PFSK-1 (cell line): ENCODE measurements around the gene TMEM50B.

ENCODE experiments used
- FOXP2 ChIP-seq: optimal IDR thresholded peaks from 2 replicates; pipeline ENCODE3; 2011; ENCODE audit warnings: borderline replicate concordance, control low read depth, inconsistent platforms; ENCODE audit not compliant: insufficient read depth; ENCODE audit errors: extremely low read length, extremely low read depth
- POLR2AphosphoS5 ChIP-seq: IDR thresholded peaks from 2 replicates; pipeline ENCODE4 v1.6.1; 2012; ENCODE audit warnings: low read depth, mild to moderate bottlenecking, control low read depth, low read length, moderate library complexity
- SIN3A ChIP-seq: IDR thresholded peaks from 2 replicates; pipeline ENCODE4 v1.6.1; 2012; ENCODE audit warnings: mild to moderate bottlenecking, low read length, moderate library complexity, borderline replicate concordance; ENCODE audit not compliant: insufficient read depth
- TAF1 ChIP-seq: IDR thresholded peaks from 2 replicates; pipeline ENCODE4 v1.6.1; 2012; ENCODE audit warnings: low read length, control low read depth, borderline replicate concordance; ENCODE audit not compliant: insufficient read depth
- TF ChIP-seq, protein P1 (sequence below), 2 experiments: IDR thresholded peaks; 2 replicates each; pipeline versions ENCODE4 v1.6.1 to v1.8.0; 2011 to 2012; ENCODE audit warnings: low read depth in 2 of 2, low read length in 2 of 2, control low read depth in 1 of 2, inconsistent platforms in 1 of 2, mild to moderate bottlenecking in 1 of 2, moderate library complexity in 1 of 2; ENCODE audit not compliant: insufficient read depth in 1 of 2

The TMEM50B gene

DNA sequence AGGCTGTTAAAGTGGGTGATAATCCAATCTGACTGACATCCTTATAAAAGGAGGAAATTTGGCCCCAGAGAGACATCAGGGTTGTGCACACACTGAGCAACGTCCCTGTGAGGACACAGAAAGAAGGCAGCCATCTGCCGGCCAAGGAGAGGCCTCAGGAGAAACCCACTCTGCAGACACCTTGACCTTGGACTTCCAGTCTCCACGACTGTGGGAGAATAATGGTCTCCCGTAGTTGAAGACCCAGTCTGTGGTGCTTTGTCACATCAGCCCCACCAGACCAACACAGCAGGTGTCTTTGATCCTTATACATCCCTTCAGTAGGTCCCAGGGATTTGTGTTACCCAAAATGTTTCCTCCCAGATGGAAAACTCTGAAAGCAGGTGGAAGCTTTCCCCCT, 16.0 kb upstream of the TMEM50B start:
- TF ChIP-seq, protein P1, sequence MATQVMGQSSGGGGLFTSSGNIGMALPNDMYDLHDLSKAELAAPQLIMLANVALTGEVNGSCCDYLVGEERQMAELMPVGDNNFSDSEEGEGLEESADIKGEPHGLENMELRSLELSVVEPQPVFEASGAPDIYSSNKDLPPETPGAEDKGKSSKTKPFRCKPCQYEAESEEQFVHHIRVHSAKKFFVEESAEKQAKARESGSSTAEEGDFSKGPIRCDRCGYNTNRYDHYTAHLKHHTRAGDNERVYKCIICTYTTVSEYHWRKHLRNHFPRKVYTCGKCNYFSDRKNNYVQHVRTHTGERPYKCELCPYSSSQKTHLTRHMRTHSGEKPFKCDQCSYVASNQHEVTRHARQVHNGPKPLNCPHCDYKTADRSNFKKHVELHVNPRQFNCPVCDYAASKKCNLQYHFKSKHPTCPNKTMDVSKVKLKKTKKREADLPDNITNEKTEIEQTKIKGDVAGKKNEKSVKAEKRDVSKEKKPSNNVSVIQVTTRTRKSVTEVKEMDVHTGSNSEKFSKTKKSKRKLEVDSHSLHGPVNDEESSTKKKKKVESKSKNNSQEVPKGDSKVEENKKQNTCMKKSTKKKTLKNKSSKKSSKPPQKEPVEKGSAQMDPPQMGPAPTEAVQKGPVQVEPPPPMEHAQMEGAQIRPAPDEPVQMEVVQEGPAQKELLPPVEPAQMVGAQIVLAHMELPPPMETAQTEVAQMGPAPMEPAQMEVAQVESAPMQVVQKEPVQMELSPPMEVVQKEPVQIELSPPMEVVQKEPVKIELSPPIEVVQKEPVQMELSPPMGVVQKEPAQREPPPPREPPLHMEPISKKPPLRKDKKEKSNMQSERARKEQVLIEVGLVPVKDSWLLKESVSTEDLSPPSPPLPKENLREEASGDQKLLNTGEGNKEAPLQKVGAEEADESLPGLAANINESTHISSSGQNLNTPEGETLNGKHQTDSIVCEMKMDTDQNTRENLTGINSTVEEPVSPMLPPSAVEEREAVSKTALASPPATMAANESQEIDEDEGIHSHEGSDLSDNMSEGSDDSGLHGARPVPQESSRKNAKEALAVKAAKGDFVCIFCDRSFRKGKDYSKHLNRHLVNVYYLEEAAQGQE (IDR thresholded peaks at IDR 0.05; ENCODE audit: insufficient read depth in 1 of 2, low read depth in 2 of 2, low read length in 2 of 2), result no peak
- TF ChIP-seq SIN3A (no peak), FOXP2 (no peak), TAF1 (no peak), POLR2AphosphoS5 (no peak)

DNA sequence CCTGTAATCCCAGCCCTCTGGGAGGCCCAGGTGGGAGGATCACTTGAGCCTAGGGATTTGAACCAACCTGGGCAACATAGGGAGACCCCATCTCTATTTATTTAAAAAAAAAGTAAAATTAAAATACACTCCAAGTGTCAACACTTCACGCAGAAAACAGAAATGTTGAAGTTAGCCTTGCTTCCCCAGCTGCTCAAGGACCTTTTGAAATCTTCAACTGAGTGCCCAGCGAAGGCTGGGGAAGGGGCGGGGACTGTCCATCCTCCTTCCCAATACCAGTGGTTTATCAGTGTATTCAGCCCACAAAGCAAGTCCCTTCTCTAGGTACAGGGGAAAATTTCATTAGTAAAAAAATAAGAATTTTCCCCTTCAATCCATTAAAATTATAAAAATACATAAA, 14.0 kb upstream of the TMEM50B start:
- TF ChIP-seq, protein P1 (IDR thresholded peaks at IDR 0.05; ENCODE audit: insufficient read depth in 1 of 2, low read depth in 2 of 2, low read length in 2 of 2), result no peak
- TF ChIP-seq TAF1 (no peak), SIN3A (no peak), POLR2AphosphoS5 (no peak), FOXP2 (no peak)

DNA sequence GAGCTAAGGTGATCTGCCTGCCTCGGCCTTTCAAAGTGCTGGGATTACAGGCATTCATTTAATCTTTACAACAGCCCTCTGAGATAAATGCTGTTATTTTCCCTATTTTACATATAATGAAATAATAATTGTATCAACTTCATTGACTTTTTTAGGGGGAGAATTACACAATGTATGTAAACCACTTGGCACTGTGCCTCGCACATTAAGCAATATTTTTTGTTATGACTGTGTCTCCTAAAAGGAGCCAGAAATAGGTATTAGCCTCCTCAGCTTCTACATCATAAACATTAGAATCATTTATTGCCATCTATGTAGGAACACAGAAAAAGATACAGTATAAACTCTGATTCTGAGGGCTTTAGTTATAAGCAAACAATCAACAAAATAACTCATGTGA, 12.8 kb upstream of the TMEM50B start:
- TF ChIP-seq POLR2AphosphoS5, result no peak
- TF ChIP-seq FOXP2, result no peak
- TF ChIP-seq, protein P1 (IDR thresholded peaks at IDR 0.05; ENCODE audit: insufficient read depth in 1 of 2, low read depth in 2 of 2, low read length in 2 of 2), result no peak
- TF ChIP-seq TAF1, result no peak
- TF ChIP-seq SIN3A, result no peak

DNA sequence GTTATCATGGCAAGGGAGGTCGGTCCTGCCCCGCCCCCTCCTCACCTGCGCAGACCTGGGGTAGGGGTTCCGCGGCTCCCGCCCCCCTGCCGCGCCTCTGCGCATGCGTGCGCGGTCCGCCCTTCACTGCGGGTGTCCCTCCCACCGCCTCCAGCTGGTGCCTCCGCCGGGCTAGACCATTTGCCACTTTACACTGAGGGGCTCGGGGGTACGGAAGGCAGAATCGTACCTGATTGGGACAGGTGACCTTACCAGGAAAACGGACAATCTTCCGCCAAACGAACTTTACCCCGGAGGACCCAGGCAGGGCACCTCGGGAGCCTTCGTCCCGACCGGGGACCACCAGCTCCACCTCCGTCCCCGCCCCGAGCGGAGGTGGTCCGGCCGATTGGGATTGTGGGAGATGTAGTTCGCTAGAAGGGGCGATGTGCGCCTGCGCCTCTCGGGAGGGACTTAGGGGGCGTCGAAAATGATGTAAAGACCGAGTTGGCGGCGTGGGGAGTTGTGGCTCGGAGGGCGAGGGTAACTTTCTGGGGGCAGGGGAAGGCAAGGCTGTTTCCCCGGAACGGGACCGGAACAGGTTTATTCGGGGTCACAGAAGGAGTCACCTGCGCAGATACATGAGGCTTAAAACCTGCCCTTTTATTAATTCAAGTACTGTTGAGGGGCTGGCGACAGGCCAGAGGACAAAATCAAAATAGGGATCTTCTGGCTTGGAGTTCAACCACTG, 11.8 kb upstream of the TMEM50B start, which contains the start of gene DNAJC28:
Gene DNAJC28 (minus strand): TSS at position 344 of the 730 bp plus-strand sequence. CDS start 2,323 bp downstream, outside the sequence.
- TF ChIP-seq POLR2AphosphoS5 (peak; percentile 86), SIN3A (no peak), FOXP2 (peak; percentile 37), TAF1 (0 out of 2 replicates have a peak, but pooled peaks have one; percentile 39)
- TF ChIP-seq, protein P1 (IDR thresholded peaks at IDR 0.05; ENCODE audit: insufficient read depth in 1 of 2, low read depth in 2 of 2, low read length in 2 of 2), result no peak
